K562 treated with DMSO at 1 percent for 12 hours (cell line): Measurements from ENCODE around the gene CNTN2. TPM values are rescaled to one million over a fixed set of nuclear protein-coding genes. Genes with fewer than 3 reads are reported as not detected.

ENCODE experiments used
- total RNA-seq: library from RNA; unstranded; fragments of 300-600 nt; gene quantifications from 2 replicates; pipeline ENCODE4 v1.2.3, GENCODE V29; 2022; ENCODE audit not compliant: insufficient read depth

The CNTN2 gene
- total RNA-seq, result not detected in 2 replicates

GRCh38 chr1:205042911-205043806, at the start of gene CNTN2:
TSS of gene CNTN2 (plus strand) at chr1:205043212. CDS start at chr1:205053186, 9,974 bp downstream.

GRCh38 chr1:205084360-205084759, 41.3 kb downstream of the CNTN2 start, which contains the start of gene TMEM81:
TSS of gene TMEM81 (minus strand) at chr1:205084460. CDS start at chr1:205084320, 140 bp downstream.

GRCh38 chr1:205121660-205122488, 78.9 kb downstream of the CNTN2 start, which contains the start of gene RBBP5:
TSS of gene RBBP5 (minus strand) at chr1:205121978. CDS start at chr1:205121873, 105 bp downstream.

Other genes starting within 250 kb of the CNTN2 start
- 0.21 and 0.44 TPM in 2 replicates for gene NFASC, start 172.3 kb upstream of the CNTN2 start, total RNA-seq
- gene TMEM81, start 41.2 kb downstream of the CNTN2 start, total RNA-seq, result 8.5 and 10.7 TPM in 2 replicates
- 9.1 and 23.5 TPM in 2 replicates for gene RBBP5, start 78.8 kb downstream of the CNTN2 start, total RNA-seq
- gene DSTYK, start 168.5 kb downstream of the CNTN2 start, total RNA-seq, result 2.8 and 9.5 TPM in 2 replicates
- 8.3 and 12.1 TPM in 2 replicates for gene TMCC2, start 184.7 kb downstream of the CNTN2 start, total RNA-seq